IMR-90 (cell line): Measurements from ENCODE around the gene SYNE1.

Experiments
- BHLHE40 ChIP-seq: fragments of 150-350 bp; IDR thresholded peaks from 2 replicates; pipeline ENCODE4 v1.6.1; 2016; ENCODE audit warnings: mild to moderate bottlenecking, low read depth, low read length
- CEBPB ChIP-seq: IDR thresholded peaks from 2 replicates; pipeline ENCODE4 v1.6.1; 2012; ENCODE audit warnings: low read depth, low read length, improper control_type of control experiment
- MAFK ChIP-seq: IDR thresholded peaks from 2 replicates; pipeline ENCODE4 v1.6.1; 2012; ENCODE audit warnings: low read depth, low read length, improper control_type of control experiment
- MXI1 ChIP-seq: IDR thresholded peaks from 2 replicates; pipeline ENCODE4 v1.6.1; 2012; ENCODE audit warnings: low read depth, mild to moderate bottlenecking, low read length, moderate library complexity, borderline replicate concordance
- POLR2A ChIP-seq: IDR thresholded peaks from 2 replicates; pipeline ENCODE4 v1.6.1; 2012; ENCODE audit warnings: mild to moderate bottlenecking, low read depth, low read length
- RAD21 ChIP-seq: IDR thresholded peaks from 2 replicates; pipeline ENCODE4 v1.6.1; 2012; ENCODE audit warnings: low read length, improper control_type of control experiment
- RFX5 ChIP-seq: IDR thresholded peaks from 2 replicates; pipeline ENCODE4 v1.8.0; 2012; ENCODE audit warnings: low read depth, mild to moderate bottlenecking, low read length, moderate library complexity
- TF ChIP-seq, protein P1 (sequence below): conservative IDR thresholded peaks from 2 replicates; pipeline ENCODE4 v1.5.1; 2012; ENCODE audit warnings: mild to moderate bottlenecking, low read depth, low read length, improper control_type of control experiment
- TF ChIP-seq, protein P2 (sequence below): fragments of 150-350 bp; IDR thresholded peaks from 2 replicates; pipeline ENCODE4 v1.6.1; 2016; ENCODE audit warnings: low read depth, mild to moderate bottlenecking, low read length, moderate library complexity, borderline replicate concordance

DNA sequence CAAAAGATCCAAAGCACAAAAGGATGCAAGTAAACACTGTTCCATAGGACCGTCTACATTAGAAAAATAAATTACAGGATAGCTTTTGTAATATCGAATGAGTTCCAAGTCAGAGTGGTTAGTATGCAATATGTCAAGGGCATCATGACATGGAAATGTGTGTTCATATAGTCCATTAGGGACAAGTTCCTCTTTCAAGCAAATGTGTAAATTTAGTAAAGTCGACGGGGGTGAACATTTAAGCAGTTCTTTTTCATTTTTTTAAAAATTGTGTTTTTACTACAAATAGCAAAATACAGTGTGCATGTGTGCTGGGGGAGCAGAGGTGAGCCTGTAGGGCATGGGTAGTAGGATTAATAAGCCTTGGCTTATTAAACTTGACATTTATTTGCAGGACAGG is 470.7 kb downstream of the SYNE1 start:
- TF ChIP-seq, protein P1, sequence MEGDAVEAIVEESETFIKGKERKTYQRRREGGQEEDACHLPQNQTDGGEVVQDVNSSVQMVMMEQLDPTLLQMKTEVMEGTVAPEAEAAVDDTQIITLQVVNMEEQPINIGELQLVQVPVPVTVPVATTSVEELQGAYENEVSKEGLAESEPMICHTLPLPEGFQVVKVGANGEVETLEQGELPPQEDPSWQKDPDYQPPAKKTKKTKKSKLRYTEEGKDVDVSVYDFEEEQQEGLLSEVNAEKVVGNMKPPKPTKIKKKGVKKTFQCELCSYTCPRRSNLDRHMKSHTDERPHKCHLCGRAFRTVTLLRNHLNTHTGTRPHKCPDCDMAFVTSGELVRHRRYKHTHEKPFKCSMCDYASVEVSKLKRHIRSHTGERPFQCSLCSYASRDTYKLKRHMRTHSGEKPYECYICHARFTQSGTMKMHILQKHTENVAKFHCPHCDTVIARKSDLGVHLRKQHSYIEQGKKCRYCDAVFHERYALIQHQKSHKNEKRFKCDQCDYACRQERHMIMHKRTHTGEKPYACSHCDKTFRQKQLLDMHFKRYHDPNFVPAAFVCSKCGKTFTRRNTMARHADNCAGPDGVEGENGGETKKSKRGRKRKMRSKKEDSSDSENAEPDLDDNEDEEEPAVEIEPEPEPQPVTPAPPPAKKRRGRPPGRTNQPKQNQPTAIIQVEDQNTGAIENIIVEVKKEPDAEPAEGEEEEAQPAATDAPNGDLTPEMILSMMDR = no peak
- no peak for TF ChIP-seq RAD21
- TF ChIP-seq BHLHE40 = no peak
- TF ChIP-seq CEBPB = no peak
- no peak for TF ChIP-seq POLR2A
- TF ChIP-seq RFX5 = no peak
- no peak for TF ChIP-seq MXI1
- TF ChIP-seq, protein P2, sequence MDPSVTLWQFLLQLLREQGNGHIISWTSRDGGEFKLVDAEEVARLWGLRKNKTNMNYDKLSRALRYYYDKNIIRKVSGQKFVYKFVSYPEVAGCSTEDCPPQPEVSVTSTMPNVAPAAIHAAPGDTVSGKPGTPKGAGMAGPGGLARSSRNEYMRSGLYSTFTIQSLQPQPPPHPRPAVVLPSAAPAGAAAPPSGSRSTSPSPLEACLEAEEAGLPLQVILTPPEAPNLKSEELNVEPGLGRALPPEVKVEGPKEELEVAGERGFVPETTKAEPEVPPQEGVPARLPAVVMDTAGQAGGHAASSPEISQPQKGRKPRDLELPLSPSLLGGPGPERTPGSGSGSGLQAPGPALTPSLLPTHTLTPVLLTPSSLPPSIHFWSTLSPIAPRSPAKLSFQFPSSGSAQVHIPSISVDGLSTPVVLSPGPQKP = no peak
- no peak for TF ChIP-seq MAFK
